HG03469 (cell line): ENCODE results near the gene IL25.
"Not testable (repeated sequence)": the region's sequence is repeated elsewhere in the genome, so short reads cannot be mapped to it uniquely, and the experiment has no call there.

ENCODE experiments used
- ATAC-seq: cut with Tn5 transposase; IDR thresholded peaks from one replicate; pipeline ENCODE4 v1.9.1; 2021; ENCODE audit warnings: mild to moderate bottlenecking, moderate library complexity, moderate number of reproducible peaks; ENCODE audit not compliant: unreplicated experiment

Gene IL25

DNA sequence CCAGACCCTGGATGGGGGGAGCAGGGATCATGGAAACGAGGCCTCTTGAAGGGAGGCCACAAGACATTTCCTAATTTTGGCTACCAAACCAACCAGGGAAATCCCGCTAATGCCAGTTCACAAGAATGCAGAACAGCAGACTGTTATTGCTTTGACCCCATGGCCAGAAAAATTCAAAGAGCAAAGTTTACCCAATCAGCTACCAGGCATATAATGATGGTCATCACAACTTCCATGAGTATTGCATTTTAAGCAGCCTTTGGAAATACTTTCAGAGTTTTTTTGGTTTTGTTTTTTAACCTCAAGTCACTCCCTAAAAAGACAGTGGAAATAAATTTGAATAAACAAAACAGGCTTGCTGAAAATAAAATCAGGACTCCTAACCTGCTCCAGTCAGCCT is at the start of gene IL25:
IL25 (plus strand) TSS at position 301 of the 400 bp plus-strand sequence.
- ATAC-seq = no peak

DNA sequence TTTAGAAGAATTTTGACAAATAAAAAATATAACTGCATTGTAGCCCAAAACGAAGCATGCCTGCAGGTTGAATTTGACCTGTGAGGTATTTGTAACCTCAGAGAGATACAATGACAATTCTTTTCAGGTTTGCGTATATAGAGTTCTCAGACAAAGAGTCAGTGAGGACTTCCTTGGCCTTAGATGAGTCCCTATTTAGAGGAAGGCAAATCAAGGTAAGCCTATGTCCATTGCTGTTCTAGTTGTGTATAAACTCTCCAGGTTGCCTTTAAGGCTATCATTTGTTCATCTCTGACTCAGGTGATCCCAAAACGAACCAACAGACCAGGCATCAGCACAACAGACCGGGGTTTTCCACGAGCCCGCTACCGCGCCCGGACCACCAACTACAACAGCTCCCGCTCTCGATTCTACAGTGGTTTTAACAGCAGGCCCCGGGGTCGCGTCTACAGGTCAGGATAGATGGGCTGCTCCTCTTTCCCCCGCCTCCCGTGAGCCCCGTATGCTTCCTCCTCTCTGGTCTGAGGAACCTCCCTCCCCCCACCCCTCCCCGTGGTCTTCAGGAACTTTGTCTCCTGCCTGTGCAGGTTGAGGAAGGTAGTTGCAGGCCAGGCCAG is 48.7 kb upstream of the IL25 start:
- ATAC-seq = no peak

DNA sequence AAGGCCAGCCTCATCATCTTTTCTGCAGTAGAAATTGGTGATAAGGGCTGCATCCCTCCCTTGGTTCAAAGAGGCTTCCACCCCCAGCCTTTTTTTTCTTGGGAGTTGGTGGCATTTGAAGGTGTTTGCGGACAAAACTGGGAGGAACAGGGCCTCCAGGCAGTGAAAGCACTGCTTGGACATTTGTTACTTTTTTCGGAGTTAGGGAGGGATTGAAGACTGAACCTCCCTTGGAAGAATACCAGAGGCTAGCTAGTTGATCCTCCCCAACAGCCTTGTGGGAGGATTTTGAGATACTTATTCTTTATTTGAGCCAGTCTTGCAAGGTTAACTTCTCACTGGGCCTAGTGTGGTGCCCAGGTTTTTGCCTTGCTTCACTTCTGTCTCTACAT is 48.2 kb upstream of the IL25 start:
- no peak for ATAC-seq

DNA sequence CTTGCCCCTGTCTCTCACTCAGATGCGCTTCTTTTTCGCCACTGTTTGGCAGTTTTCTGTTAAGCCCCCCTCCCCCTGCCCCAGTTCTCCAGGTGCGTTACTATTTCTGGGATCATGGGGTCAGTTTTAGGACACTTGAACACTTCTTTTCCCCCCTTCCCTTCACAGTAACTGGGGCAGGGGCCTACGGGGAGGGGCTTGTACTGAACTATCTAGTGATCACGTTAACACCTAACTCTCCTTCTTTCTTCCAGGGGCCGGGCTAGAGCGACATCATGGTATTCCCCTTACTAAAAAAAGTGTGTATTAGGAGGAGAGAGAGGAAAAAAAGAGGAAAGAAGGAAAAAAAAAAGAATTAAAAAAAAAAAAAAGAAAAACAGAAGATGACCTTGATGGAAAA is 47.6 kb upstream of the IL25 start:
- ATAC-seq = no peak

DNA sequence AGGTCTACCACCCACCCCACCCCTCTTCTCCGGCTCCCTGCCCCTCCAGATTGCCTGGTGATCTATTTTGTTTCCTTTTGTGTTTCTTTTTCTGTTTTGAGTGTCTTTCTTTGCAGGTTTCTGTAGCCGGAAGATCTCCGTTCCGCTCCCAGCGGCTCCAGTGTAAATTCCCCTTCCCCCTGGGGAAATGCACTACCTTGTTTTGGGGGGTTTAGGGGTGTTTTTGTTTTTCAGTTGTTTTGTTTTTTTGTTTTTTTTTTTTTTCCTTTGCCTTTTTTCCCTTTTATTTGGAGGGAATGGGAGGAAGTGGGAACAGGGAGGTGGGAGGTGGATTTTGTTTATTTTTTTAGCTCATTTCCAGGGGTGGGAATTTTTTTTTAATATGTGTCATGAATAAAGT is 46.9 kb upstream of the IL25 start:
- ATAC-seq = not testable (repeated sequence)

DNA sequence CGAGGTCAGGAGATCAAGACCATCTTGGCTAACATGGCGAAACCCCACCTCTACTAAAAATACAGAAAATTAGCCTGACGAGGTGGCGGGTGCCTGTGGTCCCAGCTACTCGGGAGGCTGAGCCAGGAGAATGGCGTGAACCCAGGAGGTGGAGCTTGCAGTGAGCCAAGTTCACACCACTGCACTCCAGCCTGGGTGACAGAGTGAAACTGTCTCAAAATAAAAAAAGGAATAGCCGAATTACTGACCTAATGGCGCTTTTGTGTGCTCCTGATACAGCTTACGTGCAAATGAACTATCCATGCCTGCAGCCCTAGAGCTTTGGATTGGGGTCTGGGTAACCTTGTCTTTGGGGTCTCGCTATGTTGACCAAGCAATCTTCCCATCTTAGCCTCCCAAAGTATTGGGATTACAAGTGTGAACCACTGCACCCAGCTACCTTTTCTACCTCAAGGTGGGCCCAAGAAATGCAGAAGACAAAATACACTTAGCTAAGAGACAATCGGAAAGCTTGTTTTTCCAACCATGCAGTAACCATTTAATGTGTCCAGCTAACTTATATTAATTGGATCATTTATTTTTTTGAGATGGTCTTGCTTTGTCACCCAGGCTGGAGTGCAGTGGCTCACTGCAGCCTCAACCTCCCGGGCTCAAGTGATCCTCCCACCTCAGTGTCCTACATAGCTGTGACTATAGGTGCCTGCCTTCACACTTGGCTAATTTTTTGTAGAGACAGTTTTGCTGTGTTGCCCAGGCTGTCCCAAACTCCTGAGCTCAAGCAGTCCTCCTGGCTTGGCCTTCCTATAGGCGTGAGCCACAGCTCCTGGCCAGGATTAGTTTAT is 45.9 kb upstream of the IL25 start:
- ATAC-seq = no peak

DNA sequence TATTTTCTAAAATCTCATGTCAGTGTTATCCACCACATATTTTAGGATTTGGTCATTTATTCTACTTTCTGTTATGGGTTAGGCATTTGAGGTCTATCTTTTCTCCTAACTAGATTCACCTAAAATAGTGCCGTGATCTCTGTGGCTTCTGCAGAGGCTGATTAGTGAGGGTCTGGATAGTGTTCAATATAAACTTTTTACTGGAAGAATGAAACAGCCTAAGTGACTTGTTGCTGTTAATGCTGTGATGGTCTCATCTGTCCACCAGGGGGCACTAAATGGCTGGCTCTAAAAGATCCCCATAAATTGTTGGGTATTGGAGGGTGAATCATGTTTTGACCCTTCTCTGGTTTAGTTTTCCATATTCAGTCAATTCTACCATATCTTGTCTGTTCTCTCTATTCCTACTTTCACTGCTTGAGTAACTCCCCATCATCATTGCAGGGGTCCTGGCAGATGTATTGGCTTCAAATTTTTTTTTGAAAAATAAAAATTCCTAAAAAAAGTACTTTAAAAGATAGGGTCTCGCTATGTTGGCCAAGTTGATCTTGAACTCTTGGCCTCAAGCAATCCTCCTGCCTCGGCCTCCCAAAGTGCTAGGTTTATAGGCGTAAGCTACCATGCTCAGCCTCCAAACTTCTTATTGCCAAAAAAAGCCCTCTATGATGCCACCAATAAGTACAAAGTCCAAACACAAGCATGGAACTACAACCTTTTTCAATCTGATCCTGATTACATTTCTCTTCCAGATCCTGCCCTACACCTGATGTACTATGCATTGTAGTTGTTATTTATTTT is 44.5 kb upstream of the IL25 start:
- ATAC-seq = no peak

DNA sequence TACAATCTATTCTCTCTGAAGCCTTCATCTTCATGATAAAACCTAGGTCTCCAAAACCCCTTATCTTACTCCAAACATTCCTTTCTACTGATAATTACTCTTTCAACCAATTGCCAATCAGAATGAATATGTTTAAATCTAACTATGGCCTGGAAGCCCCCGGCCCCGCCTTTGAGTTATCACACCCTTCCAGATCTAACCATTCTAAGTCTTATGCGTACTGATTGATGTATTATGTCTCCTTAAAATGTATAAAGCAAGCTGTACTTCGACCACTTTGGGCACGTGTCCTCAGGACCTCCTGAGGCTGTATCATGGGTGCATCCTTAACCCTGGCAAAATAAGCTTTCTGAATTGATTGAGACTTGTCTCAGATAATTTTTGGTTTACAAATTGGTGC is 37.0 kb upstream of the IL25 start:
- no peak for ATAC-seq

DNA sequence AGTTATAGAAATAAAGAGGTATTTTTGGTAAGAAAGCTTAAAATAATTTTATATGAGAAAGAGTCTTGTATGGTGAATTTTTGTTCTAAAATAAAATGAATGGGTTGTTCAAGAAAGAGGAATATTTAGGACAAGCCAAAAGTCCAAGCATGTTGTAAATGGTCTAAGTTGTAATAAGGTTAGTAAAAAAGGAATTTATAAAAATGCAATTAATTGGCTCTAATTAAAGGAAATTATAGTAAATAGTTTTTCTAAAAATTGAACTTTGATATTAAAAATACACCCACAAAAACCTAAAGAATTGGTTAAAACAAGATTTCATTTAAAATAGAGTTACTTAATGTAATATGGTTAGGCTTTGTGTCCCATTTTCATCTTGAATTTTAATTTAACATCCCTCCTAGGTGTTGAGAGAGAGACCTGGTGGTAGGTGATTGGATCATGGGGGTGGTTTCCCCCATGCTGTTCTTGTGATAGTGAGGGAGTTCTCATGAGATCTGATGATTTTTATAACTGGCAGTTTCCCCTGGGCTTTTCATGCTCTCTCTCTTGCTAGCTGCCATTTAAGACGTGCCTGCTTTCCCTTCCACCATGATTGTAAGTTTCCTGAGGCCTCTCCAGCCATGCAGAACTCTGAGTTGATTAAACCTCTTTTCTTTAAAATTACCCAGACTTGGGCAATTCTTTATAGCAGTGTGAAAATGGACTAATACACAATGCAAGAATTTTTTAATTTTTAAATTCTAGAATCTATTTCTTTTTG is 32.9 kb upstream of the IL25 start:
- ATAC-seq = no peak

DNA sequence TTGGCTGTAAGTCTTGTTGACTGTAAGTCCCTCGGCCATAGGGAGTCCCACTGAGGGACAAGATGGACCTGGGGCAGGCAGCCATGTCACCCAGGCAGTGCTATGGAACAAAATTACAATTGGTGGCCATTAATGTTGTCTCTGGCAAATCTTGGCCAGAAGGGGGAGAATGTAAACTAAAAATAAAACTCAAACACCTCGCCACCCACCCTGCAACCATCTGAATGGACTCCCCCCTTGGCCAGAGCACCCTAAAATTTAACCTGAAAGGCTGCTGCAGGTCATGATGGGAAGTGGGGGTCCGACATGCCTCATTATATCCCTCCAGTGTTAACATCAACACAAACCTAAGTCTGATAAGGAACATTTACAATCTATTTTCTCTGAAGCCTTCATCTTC is 28.1 kb upstream of the IL25 start:
- no peak for ATAC-seq

DNA sequence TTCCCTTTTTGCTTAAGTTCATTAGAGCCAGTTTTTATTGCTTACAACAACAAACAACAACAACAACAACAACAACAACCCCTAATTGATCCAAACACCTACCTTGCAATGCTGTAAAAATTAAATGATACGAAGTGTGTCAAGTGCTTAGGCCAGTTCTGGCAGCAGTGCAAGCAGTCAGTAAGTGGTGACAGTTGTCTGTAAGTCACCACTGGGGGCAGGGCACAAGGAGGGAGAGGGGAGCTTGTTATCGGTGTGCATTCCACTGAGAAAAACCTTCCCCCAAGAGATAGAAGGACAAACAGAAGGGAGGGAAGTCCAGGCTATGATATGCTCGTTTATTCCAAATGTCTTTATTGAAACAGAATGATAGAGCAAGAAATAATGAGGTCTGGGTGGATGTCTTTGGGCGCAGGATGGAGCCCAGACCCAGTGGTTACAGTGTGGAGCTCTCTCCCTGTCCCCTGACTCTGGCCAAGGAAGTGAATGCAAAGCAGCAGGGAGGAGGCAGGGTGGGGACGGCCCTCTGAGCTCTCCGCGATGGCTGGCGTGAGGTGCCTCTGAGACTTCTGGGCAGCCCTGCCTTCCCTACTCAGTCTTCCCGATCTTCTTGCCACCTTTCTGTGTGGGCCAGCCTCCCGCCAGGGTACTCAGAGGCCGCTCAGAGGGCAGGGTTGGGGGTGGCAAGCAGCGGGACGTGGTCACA is 26.5 kb upstream of the IL25 start:
- ATAC-seq = no peak

DNA sequence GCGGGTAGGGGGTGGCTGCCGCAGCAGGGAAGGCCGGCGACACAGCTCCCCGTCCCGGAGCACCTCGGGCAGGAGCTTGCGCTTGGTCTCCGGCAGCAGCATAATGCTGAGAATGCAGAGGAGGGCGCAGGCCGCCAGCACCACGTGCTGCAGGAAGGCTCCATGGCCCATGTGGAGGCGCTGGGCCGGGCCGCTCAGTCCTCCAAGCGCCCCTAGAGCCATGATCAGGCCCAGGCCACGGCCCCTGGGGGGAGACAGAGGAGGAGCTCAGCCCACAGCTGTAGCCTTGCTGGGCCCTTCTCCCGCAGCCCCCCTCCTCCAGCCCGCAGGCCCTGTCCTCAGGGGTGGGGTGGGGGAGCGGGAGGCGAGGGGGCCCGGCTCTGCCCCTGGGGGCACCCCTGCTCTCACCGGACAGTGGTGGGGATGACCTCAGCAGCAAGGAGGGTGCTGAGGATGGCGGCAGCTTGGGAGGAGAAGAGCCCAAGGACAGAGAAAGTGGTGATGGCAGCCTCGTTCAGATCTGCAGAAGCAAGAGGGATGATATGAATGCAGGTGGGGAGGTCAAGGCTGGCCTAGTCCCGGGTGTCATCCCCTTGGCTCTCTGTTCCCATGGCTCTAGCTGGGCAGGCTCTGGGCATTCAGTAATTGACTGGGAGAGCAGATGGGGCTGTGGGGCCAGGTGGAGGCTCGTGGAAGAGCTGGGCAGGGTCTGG is 25.8 kb upstream of the IL25 start:
- ATAC-seq = no peak

DNA sequence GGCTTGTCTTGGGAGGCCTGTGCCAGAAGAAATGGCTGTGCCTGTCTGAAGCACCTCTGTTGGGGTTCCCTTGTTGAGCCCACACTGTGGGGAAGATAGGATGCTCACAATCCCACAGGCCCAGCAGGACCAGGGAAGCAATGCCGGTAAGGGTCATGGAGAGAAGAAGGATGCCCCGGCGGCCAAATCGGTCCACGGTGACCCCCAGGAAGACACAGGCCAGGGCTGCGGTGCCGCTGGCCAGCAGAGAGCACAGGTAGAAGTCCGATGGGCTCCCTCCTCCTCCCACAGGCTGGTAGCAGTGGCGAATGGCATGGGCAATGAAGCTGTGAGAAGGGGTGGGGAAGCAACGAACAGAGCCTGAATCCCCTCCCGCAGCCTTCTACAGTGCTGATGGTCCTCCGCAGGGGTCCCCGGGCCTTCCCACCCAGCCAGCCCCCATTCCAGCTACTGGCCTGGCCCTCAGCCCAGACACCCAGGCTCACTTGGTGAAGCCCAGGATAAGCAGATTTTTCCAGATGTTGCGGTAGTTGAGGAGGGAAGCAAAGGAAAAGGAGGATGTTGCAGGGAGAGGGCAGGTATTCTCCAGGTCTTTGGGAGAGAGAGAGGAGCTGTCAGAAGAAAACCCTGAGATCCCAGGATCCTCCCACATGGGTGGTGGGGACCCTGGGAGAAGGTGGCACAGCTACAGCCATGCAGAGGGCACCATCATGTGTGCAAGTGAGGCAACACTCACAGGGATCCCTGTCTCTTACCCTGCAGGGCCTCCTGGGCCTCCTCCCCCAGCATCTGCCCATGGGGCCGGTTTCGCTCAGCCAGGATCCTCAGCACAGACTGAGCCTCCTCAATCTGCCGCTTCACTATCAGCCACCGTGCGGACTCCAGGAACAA is 25.0 kb upstream of the IL25 start:
- ATAC-seq = no peak

DNA sequence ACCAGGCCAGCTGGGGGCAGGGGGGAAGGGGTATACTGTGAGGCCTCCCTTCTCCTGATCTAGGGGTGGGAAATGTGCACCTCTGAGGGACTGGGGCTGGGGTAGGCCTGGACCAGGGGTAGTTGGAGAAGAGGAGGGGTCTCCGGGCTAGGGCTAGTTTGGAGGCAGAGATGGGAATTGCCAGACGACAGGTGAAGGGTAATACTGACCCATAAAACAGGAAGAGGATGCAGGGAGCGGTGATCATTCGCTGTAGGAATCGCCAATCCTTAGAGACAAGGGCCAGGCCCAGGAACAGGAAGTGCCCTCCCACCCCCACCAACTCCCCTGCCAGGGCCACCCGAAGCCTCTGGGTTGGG is 24.3 kb upstream of the IL25 start:
- no peak for ATAC-seq

DNA sequence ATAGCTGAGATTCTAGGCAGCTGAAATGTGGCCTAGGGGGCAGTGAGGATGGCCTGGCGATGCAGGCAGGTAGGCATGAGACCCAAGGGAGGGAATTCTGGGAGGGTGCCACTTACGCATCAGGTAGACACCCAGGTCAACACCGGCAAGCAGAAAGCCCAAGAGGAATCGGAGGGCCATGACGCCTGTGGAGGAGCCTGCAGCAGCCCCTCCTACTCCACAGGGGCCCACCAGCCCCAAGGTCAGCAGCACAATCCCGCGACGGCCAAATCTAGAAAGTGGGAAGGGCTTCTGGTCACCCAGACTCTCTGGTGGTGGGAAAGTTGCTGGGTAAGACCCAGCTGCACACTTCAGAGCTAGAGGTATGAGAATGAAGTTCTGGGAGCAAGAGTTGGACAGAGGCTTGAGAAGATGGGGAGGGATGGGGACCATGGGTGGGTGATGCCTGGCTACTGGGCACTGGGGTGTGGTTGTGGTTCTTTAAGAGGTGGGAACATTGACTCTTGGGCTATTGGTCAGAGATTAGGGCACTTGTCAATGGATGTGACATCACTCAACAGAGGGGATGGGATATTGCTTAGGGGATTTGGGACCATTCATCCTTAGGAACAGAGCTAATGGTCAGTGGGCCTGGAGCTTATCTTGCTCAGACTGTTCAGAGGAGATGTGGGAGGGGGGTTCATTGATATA is 23.3 kb upstream of the IL25 start:
- no peak for ATAC-seq

DNA sequence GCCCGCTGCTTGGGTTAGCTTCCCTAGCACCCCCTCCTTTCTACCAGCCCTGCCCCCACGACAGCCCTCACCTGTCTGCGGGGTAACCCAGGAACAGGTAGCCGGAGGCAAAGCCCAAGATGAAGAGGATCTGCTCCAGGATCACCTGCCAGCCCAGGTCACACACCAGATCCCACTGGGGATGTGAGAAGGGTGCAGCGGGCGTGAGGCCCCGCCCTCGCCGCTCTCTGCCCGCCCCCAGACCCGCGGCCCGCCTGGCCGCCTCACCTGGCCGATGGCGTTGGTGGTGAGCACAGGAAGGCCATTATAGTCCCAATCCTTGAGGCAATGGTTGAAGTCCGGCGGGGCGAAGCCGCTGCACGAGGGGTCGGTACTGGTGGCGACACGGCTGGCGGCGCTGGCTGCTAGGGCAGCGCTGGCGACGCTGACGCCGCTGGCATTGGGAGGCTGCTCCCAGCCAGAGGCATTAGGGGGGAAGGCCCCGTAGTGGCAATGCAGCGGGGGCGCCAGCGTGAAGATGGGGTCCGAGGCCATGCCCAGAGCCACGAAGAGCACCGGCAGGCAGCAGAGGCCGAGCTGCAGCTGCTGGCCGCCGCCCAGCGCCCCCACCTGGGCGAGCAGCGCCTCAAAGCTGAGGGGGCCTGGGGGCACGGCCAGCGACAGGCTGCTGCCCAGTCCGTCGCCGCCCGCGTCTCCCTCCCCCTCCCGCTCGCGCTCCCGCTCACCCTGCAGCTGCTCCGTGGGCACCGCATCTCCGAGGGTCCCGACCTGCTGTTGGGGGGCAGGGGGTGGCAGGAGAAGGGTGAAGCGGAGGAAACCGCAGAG is 20.7 kb upstream of the IL25 start:
- ATAC-seq = no peak
